Mammary epithelial cell (primary cell): Measurements from ENCODE around the gene EXOSC10.

Experiments
- CTCF ChIP-seq, 2 donors: IDR thresholded peaks in 1 of 2; conservative IDR thresholded peaks in 1 of 2; 2 replicates each; pipeline ENCODE4 v1.5.1; 2011 to 2012; ENCODE audit warnings: inconsistent platforms in 2 of 2, low read length in 2 of 2, mild to moderate bottlenecking in 2 of 2, control low read depth in 1 of 2, low read depth in 1 of 2; ENCODE audit not compliant: insufficient read depth in 1 of 2; ENCODE audit errors: extremely low read depth in 1 of 2
- EZH2 ChIP-seq: IDR thresholded peaks from 2 replicates; pipeline ENCODE4 v1.6.1; 2012; ENCODE audit warnings: low read length, inconsistent platforms, borderline replicate concordance

GRCh38 chr1:11030865-11031264 lies 68.8 kb downstream of the EXOSC10 start:
- TF ChIP-seq EZH2 (no peak), CTCF (conservative IDR thresholded peaks at IDR 0.05 in 1 of 2, IDR thresholded peaks at IDR 0.05 in 1 of 2; ENCODE audit: extremely low read depth in 1 of 2, insufficient read depth in 1 of 2, low read depth in 1 of 2, low read length in 2 of 2) (no peak)
